WTC11 (cell line): ENCODE measurements around the gene FAM47E.

ENCODE experiments used
- CBFB ChIP-seq: sonication (generic); formaldehyde crosslinking; IDR thresholded peaks from 2 replicates; pipeline ENCODE4 v1.8.1; 2022; ENCODE audit warnings: mild to moderate bottlenecking, low read depth, missing genetic modification reagents
- ELF4 ChIP-seq: sonication (generic); formaldehyde crosslinking; IDR thresholded peaks from 2 replicates; pipeline ENCODE4 v1.8.1; 2022; ENCODE audit warnings: low read depth, mild to moderate bottlenecking, moderate library complexity, missing genetic modification reagents
- ETV6 ChIP-seq: sonication (generic); formaldehyde crosslinking; IDR thresholded peaks from 2 replicates; pipeline ENCODE4 v1.8.1; 2022; ENCODE audit warnings: mild to moderate bottlenecking, missing genetic modification reagents
- NR3C1 ChIP-seq: sonication (generic); formaldehyde crosslinking; conservative IDR thresholded peaks from 2 replicates; pipeline ENCODE4 v1.8.1; 2023; ENCODE audit warnings: low read depth, mild to moderate bottlenecking, missing genetic modification reagents
- OVOL2 ChIP-seq: fragments of 250-450 bp; sonication (Bioruptor Pico); IDR thresholded peaks from 2 replicates; pipeline ENCODE4 v1.9.0; 2021; ENCODE audit warnings: mild to moderate bottlenecking, borderline replicate concordance
- SP1 ChIP-seq: sonication (generic); formaldehyde crosslinking; conservative IDR thresholded peaks from 2 replicates; pipeline ENCODE4 v1.8.1; 2022; ENCODE audit warnings: missing genetic modification reagents
- TF ChIP-seq, protein P1 (sequence below): sonication (generic); formaldehyde crosslinking; IDR thresholded peaks from 2 replicates; pipeline ENCODE4 v1.8.1; 2022; ENCODE audit warnings: mild to moderate bottlenecking, missing genetic modification reagents, moderate library complexity, borderline replicate concordance

DNA sequence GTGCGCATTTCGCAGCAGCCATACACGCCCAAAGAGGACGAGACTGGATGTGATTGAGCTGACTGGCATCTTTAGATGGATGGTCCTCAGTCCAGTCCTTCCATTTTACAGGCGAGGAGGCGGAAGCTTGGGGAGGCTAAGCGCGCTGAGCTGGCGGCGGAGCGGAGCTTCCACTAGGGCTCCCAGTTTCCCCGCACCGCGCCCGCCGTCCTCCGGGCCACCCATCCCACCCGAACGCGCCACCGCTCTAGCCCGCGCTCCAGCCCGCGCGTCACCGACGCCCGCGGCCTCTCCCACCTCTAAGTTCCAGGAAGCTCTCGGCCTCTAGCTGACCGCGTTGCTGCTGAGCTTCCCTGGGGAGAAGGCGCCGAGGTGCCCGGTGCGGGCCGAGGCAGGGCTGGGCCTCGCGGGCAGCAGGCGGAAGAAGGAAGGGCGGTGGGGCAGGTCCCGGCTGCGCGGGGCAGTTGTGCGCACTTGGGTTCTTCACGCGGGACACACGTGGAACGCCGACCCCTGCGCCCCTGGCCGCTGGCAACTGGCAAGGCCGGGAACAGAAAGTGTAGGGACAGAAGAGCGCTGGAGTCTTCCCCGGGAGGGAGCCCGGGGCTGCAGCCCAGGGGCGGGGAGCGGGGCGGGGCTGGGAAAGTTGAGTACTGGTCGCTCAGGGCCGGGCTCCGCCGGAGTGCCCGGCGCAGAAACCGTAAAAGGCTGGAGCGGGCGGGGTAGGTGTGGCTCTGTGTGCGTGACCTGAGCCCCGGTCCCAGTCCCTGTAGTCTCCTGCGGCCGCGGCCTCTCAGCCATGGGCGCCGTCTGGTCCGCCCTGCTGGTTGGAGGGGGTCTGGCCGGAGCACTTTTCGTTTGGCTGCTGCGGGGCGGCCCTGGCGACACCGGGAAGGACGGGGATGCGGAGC lies 54.7 kb downstream of the FAM47E start, which contains the start of gene STBD1:
- TF ChIP-seq, protein P1, sequence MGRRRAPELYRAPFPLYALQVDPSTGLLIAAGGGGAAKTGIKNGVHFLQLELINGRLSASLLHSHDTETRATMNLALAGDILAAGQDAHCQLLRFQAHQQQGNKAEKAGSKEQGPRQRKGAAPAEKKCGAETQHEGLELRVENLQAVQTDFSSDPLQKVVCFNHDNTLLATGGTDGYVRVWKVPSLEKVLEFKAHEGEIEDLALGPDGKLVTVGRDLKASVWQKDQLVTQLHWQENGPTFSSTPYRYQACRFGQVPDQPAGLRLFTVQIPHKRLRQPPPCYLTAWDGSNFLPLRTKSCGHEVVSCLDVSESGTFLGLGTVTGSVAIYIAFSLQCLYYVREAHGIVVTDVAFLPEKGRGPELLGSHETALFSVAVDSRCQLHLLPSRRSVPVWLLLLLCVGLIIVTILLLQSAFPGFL (CRISPR knock-in tag): no peak
- TF ChIP-seq SP1 (CRISPR knock-in tag): 0 out of 2 replicates have a peak, but pooled peaks have one; percentile 50
- TF ChIP-seq OVOL2 (CRISPR knock-in tag): no peak
- no peak for TF ChIP-seq NR3C1 (CRISPR knock-in tag)
- no peak for TF ChIP-seq CBFB (CRISPR knock-in tag)
- no peak for TF ChIP-seq ELF4
- peak; percentile 91 for TF ChIP-seq ETV6 (CRISPR knock-in tag)
